GM19023 (cell line): Measurements from ENCODE around the gene CHCHD10.
"Not testable (repeated sequence)": the region's sequence is repeated elsewhere in the genome, so short reads cannot be mapped to it uniquely, and the experiment has no call there.

ENCODE experiments used
- ATAC-seq: cut with Tn5 transposase; IDR thresholded peaks from one replicate; pipeline ENCODE4 v1.9.1; 2021; ENCODE audit warnings: mild to moderate bottlenecking, moderate library complexity; ENCODE audit not compliant: unreplicated experiment

The CHCHD10 gene

GRCh38 chr22:23751441-23751996 is 16.3 kb downstream of the CHCHD10 start:
- no peak for ATAC-seq

DNA sequence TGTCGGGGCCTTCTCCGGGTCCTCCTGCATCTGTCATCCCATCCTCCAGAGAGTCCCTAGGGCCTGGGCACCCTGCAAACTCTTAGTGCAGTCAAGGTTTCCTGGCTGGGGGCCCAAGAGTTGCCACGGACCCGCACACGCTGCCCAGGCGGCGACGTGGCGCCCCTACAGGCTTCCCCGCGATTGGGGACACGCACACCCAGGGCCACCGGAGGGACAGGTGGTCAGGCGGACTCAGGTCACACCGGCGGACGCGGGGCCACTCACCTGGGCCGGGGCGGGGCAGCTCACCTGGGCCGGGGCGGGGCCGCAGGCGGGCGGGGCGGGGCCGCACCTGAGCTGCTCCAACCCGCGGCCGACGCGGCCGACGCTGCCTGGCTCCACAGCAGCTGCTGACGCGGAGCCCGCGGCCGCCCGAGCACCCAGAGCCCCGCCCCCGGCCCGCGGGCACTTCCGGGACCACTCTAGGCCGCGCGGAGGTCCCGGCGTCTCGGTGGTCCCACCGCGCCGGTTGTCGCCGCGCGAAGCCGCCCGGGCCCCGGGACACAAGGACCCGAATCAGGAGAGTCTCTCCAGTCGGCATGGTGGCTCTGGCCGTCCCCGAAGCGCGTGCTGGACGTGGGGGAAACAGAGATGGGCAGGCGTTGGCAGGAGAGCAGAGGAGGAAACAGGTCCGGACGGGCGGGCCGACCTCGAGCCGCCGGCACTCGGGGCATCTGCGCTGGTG is 16.9 kb downstream of the CHCHD10 start, which contains the start of gene ZNF70:
Gene ZNF70, minus strand, starts transcription at position 399 of the 727 bp plus-strand sequence. CDS start 5,972 bp downstream, outside the sequence.
- ATAC-seq: peak; percentile 76

- ATAC-seq: no peak
Measured at GRCh38 chr22:23750367-23750713, 17.4 kb downstream of the CHCHD10 start.

DNA sequence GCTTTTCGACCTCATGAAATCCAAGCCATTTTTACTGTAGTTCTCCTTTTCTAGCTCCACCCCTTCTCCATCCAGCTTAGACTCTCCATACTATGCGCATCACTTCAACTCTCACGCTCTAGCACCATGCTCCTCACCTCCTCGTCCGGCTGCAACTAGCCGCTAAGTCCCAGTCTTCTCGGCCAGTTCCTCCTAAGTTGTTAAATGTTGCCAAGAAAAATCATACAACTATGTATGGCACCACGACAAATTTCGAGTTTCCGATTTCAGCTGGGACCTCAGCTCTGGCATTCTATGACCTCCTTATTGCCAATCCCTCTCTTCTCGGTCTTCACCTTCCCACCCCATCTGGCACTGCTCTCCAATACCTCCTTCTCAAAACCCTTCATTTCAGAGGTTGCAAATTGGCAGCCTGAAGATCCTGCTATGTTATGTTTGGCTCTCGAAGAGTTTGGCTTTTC is 17.9 kb downstream of the CHCHD10 start:
- ATAC-seq: no peak

DNA sequence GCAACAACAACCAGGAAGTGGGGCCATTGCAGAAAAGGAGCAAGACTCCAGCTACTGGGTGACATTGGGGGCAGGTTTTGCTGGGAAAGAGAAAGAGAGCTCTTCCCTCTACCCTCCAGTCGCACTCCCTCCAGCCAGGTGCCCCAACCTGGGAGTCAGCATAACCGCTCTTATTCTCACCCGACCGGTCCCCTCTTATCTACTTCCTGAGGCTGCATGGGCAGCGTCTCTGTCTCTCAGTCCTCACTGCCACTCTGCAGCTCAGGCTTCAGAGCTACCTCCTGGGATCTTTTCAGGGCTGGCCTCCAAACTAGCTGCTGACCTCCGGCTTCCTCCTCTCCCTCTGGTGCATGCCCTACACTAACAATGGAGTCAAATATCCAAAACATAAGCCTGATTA is 22.0 kb downstream of the CHCHD10 start:
- no peak for ATAC-seq

DNA sequence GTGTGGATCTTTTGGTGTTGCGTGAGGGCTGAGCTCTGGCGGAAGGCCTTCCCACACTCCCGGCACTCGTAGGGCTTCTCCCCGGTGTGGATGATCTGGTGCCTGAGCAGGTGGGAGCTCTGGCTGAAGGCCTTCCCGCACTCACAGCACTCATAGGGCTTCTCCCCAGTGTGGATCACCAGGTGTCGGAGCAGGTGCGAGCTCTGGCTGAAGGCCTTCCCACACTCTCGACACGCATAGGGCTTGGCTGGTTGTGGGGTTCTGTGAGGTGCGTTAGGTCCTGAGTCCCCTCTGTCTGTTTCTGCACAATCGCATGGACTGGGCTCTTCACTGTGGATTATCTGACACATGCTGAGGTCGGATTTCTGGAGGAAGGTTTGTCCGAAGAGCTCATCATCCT is 23.3 kb downstream of the CHCHD10 start:
- ATAC-seq: no peak

DNA sequence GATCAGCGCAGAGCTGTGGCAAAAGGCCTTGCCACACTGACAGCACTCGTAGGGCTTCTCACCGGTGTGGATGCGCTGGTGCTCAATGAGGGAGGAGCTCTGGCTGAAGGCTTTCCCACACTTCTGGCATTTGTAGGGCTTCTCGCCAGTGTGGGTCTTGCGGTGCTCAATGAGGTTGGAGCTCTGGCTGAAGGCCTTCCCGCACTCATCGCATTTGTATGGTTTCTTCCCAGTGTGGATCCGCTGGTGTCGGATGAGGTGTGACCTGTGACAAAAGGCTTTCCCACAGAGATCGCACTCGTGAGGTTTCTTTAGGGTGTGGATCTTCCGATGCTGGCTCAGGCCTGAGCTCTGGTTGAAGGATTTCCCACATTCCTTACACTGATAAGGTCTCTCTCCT is 23.8 kb downstream of the CHCHD10 start:
- ATAC-seq: no peak

DNA sequence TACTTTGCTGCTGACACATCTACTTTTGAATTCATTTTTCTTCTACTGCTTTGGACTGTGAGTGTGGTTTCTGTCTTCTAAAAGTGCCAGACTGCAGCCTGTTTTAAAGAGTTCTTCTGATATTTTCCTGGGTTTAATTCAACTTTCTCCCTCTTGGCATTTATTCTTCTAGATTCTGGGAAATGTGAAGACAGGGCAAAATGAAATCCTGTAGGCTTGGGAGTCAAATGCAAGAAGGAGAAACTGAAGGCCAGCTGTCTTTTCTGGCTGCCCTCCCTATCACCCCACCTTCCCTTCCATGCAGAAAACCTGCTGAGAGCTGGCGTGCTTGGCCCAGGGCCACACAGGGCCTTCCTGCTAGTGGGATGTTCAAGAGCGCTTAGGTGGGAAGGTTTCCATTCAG is 24.5 kb downstream of the CHCHD10 start:
- no peak for ATAC-seq

DNA sequence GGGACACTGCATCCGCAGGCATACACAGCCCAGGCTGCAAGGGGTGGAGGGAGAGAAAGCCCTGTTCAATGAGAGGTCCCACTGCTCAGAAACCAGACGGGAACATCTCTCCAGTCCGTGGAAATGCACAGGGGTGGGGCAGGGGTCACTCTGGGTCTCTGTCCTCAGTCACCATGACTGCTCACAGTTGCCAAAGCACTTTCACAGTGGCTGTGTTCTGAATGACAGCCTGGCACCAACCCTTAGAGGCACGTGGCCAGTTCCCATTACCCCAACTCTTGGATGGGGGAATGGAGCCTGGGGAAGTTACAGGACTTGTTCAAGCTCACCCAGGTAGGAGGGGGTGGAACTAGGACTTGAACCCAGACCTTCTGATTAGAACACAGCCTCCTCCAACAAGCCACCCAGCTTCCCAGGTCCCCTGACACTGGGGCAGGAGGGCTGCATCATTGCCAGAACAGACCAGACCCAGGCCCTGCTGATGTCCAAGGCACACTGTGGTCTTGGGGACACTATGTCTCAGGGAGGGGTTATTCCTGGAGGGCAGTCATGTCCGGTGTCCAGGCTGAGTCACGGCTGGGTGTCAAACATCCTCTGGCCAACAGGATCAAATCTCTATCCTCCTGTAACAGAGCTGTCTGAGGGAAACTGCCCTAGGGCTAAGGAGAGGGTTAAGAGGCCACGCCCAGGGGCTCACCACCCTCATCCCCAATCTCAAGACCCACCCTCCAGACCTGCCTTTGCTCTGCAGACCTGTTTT is 25.1 kb downstream of the CHCHD10 start:
- no peak for ATAC-seq

DNA sequence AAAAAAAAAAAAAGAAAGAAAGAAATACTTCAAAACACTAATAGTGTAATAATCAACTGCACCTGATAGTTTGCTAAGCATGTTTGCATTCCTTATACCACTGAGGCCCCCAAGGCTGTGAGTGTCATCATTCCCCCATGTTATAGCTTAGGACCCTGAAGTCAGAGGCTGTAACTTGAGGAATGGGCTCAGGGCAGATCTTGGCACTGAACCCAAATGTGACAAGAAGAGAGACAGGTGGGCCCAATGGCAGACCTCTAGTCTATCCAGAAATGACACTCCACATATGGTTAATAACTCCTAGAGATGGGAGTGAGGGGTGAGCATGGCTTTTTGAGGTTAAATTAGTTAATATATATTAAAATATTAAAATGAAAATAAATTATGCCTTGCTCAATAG is 30.1 kb downstream of the CHCHD10 start:
- ATAC-seq: no peak

- not testable (repeated sequence) for ATAC-seq
Measured at GRCh38 chr22:23728108-23728507, 39.7 kb downstream of the CHCHD10 start.

GRCh38 chr22:23722724-23723123 is 45.0 kb downstream of the CHCHD10 start:
- no peak for ATAC-seq

DNA sequence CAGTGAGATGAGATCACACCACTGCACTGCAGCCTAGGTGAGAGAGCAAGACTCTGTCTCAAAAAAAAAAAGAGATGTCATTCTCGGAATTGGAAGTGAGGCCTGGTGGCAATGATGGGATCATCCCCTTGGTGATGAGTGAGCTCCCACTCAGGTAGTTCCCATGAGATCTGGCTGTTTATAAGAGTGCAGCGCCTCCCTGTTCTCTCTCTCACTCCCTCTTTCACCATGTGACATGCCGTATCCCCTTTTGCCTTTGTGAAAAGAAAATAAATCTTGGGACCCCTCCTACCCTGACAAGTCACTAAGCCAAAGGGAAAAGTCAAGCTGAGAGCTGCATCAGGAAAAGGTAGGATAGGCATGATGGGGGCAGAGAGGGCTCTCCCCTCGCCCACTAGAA is 45.6 kb downstream of the CHCHD10 start:
- no peak for ATAC-seq

DNA sequence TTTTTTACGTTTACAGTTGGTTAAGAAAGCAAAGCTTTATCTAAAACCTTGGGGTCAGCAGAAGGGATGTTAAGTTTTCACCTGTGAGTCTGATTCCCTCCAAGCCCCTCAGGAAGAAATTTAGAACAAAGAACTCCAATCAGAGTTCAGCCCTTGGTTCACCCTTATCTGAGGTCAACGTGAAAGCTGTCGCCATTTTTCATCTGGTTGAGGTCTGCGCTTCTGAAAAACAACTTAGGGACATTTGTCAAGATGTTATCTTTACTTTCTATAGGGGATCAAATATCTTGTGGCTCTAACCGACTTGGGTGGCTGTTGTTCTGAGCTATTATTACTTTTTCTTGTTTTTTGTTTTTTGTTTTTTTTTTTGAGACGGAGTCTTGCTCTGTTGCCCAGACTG is 46.9 kb downstream of the CHCHD10 start:
- ATAC-seq: no peak

DNA sequence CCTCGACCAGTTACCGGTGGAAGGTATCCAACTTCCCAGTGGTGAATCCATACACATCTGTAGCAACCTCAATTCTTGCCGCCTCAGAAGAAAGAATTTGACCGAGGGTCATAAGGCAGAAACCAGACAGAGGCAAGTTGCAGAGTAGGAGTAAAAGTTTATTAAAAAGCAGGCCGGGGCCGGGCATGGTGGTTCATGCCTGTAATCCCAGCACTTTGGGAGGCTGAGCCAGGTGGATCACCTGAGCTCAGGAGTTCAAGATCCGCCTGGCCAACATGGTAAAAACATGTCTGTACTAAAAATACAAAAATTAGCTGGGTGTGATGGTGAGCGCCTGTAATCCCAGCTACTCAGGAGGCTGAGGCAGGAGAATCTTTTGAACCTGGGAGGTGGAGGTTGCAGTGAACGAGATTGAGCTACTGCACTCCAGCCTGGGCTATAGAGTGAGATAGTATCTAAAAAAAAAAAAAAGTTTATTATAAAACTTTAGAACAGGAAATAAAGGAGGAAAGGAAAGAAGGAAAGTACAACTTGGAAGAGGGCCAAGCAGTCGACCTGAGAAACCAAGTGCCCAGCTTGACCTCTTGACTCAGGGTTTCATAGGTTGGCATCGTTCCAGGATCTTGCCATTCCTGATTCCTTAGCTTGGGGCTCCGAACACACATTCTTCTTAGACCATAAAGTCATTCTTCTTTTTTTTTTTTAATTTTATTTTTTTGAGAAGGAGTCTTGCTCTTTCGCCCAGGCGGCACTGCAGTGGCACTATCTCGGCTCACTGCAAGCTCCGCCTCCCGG is 49.2 kb downstream of the CHCHD10 start:
- no peak for ATAC-seq

GRCh38 chr22:23716811-23717801 is 50.7 kb downstream of the CHCHD10 start:
- peak; percentile 85 for ATAC-seq
